ENCODE data around the gene SYTL1. TPM values are rescaled to one million over a fixed set of nuclear protein-coding genes. Genes with fewer than 3 reads are reported as not detected.

SYTL1 gene
- total RNA-seq, 1 experiment from 2014 or later: 81.8 TPM

- no peak for TF ChIP-seq CTCF (IDR thresholded peaks at IDR 0.05; ENCODE audit: unreplicated experiment)
- H3K4me1 Mint-ChIP-seq (ENCODE audit: insufficient read depth, unreplicated experiment): peaks cover 41% of the 10 kb centered on the region
- H3K36me3 Mint-ChIP-seq (ENCODE audit: insufficient read depth, unreplicated experiment): peaks cover 72% of the 10 kb centered on the region
- no TSS peak for BruUV-seq (replicated peaks)
- POLR2A ChIA-PET: interaction anchor here (0.6 to 1.0 kb wide), 5 partner anchors 10 to 38 kb away, joined by 3 to 5 read pairs (median 3); no protein-coding TSS in a partner anchor
- H3K9me3 Mint-ChIP-seq (ENCODE audit: unreplicated experiment): no peaks in the 10 kb centered on the region
- intact Hi-C loops (cut with micrococcal nuclease): no loop called here
- H3K4me3 Mint-ChIP-seq (ENCODE audit: unreplicated experiment): no peak overlapping the region
- no peak overlapping the region for H3K27ac Mint-ChIP-seq (ENCODE audit: low read depth, unreplicated experiment)
- no peak for DNase-seq (ENCODE audit: unreplicated experiment)
- no peaks in the 10 kb centered on the region for H3K27me3 Mint-ChIP-seq (ENCODE audit: insufficient read depth, unreplicated experiment)
- CTCF ChIA-PET: interaction anchor here (0.6 to 6.0 kb wide), 3 partner anchors 11 to 20 kb away, joined by 3 to 45 read pairs (median 4); partner anchors contain the start of gene MAP3K6
Observed at GRCh38 chr1:27346357-27346756, 4.5 kb downstream of the SYTL1 start.

- peak; percentile 54 for DNase-seq (ENCODE audit: unreplicated experiment)
- ChIA-PET CTCF (interaction anchor here (1.1 to 6.0 kb wide), 2 partner anchors 11 to 19 kb away, joined by 4 to 45 read pairs; partner anchors contain the start of gene MAP3K6), POLR2A (interaction anchor here (0.6 to 1.0 kb wide), 4 partner anchors 9 to 47 kb away, joined by 3 to 5 read pairs (median 3); no protein-coding TSS in a partner anchor)
- BruUV-seq (replicated peaks): no TSS peak
- Mint-ChIP-seq H3K36me3 (ENCODE audit: insufficient read depth, unreplicated experiment) (peaks cover 80% of the 10 kb centered on the region), H3K4me1 (ENCODE audit: insufficient read depth, unreplicated experiment) (peaks cover 37% of the 10 kb centered on the region), H3K4me3 (ENCODE audit: unreplicated experiment) (no peak overlapping the region), H3K9me3 (ENCODE audit: unreplicated experiment) (no peaks in the 10 kb centered on the region), H3K27me3 (ENCODE audit: insufficient read depth, unreplicated experiment) (no peaks in the 10 kb centered on the region), H3K27ac (ENCODE audit: low read depth, unreplicated experiment) (peak overlapping the region; percentile 32)
- no peak for TF ChIP-seq CTCF (IDR thresholded peaks at IDR 0.05; ENCODE audit: unreplicated experiment)
- intact Hi-C loops (cut with micrococcal nuclease): no loop called here
Observed at GRCh38 chr1:27346991-27347624, 5.3 kb downstream of the SYTL1 start.

- H3K4me3 Mint-ChIP-seq (ENCODE audit: unreplicated experiment): no peak overlapping the region
- BruUV-seq (replicated peaks): no TSS peak
Observed at GRCh38 chr1:27348861-27349783, 7.3 kb downstream of the SYTL1 start.

More at GRCh38 chr1:27348861-27349783, 7.3 kb downstream of the SYTL1 start:
- H3K27me3 Mint-ChIP-seq (ENCODE audit: insufficient read depth, unreplicated experiment): no peaks in the 10 kb centered on the region
- TF ChIP-seq CTCF (IDR thresholded peaks at IDR 0.05; ENCODE audit: unreplicated experiment): no peak
- H3K27ac Mint-ChIP-seq (ENCODE audit: low read depth, unreplicated experiment): no peak overlapping the region
- no peaks in the 10 kb centered on the region for H3K9me3 Mint-ChIP-seq (ENCODE audit: unreplicated experiment)
- intact Hi-C loops (cut with micrococcal nuclease): no loop called here
- peaks cover 19% of the 10 kb centered on the region for H3K4me1 Mint-ChIP-seq (ENCODE audit: insufficient read depth, unreplicated experiment)
- CTCF ChIA-PET: interaction anchor here (0.7 to 1.4 kb wide), 2 partner anchors 8 to 252 kb away, joined by 3 to 4 read pairs; no protein-coding TSS in a partner anchor
- peak; percentile 69 for DNase-seq (ENCODE audit: unreplicated experiment)
- POLR2A ChIA-PET: interaction anchor here (0.6 to 5.9 kb wide), 3 partner anchors 7 to 363 kb away, joined by 3 to 33 read pairs (median 27); partner anchors contain the start of genes MAP3K6 and SYTL1
- H3K36me3 Mint-ChIP-seq (ENCODE audit: insufficient read depth, unreplicated experiment): peaks cover 79% of the 10 kb centered on the region
